HepG2 (cell line): ENCODE data around the gene HSD3B7. TPM values are rescaled to one million over a fixed set of nuclear protein-coding genes. Genes with fewer than 3 reads are reported as not detected.
A peak's percentile ranks its signal among the peaks of the same experiment; 100 is the strongest.

Source experiments
- ATRX ChIP-seq: sonication (generic); formaldehyde crosslinking; IDR thresholded peaks from 2 replicates; pipeline ENCODE4 v1.4.0; 2020; ENCODE audit warnings: missing genetic modification reagents, borderline replicate concordance
- ERF ChIP-seq: IDR thresholded peaks from 2 replicates; pipeline ENCODE4 v1.6.1; 2018; ENCODE audit warnings: missing biosample characterization, missing genetic modification reagents
- HOXA9 ChIP-seq: sonication (generic); formaldehyde crosslinking; IDR thresholded peaks from 2 replicates; pipeline ENCODE4 v1.8.1; 2022; ENCODE audit warnings: missing genetic modification reagents, mild to moderate bottlenecking, moderate library complexity, borderline replicate concordance
- JUN ChIP-seq: sonication (generic); formaldehyde crosslinking; IDR thresholded peaks from 2 replicates; pipeline ENCODE4 v1.4.0; 2020; ENCODE audit warnings: mild to moderate bottlenecking, missing genetic modification reagents
- KAT7 ChIP-seq: IDR thresholded peaks from 2 replicates; pipeline ENCODE4 v1.6.1; 2018; ENCODE audit warnings: borderline replicate concordance, missing compliant biosample characterization
- REXO4 ChIP-seq: sonication (generic); formaldehyde crosslinking; IDR thresholded peaks from 2 replicates; pipeline ENCODE4 v1.8.0; 2022; ENCODE audit warnings: missing genetic modification reagents, mild to moderate bottlenecking, borderline replicate concordance
- SIN3B ChIP-seq: fragments of 150-350 bp; IDR thresholded peaks from 2 replicates; pipeline ENCODE4 v1.6.1; 2014; ENCODE audit warnings: low read length
- SMARCC2 ChIP-seq: fragments of 450-650 bp; IDR thresholded peaks from 2 replicates; pipeline ENCODE4 v1.6.1; 2017; ENCODE audit warnings: antibody characterized with exemption, mild to moderate bottlenecking
- SP1 ChIP-seq, 2 experiments: fragments of 450-650 bp in 1 of 2; sonication (generic) in 1 of 2; formaldehyde crosslinking in 1 of 2; IDR thresholded peaks; 2 replicates each; pipeline versions ENCODE4 v1.4.0 to v1.6.1; 2016 to 2020; ENCODE audit warnings: missing genetic modification reagents in 1 of 2
- TMF1 ChIP-seq: sonication (generic); formaldehyde crosslinking; IDR thresholded peaks from 2 replicates; pipeline ENCODE4 v1.8.1; 2022; ENCODE audit warnings: low read depth, missing genetic modification reagents
- TSC22D2 ChIP-seq: sonication (generic); formaldehyde crosslinking; IDR thresholded peaks from 2 replicates; pipeline ENCODE4 v1.5.1; 2020; ENCODE audit warnings: missing genetic modification reagents, mild to moderate bottlenecking, borderline replicate concordance
- ZEB1 ChIP-seq: IDR thresholded peaks from 2 replicates; pipeline ENCODE4 v1.6.1; 2012; ENCODE audit warnings: mild to moderate bottlenecking, low read depth, inconsistent platforms; ENCODE audit not compliant: insufficient replicate concordance
- ZHX2 ChIP-seq, 2 experiments: sonication (generic) in 1 of 2; formaldehyde crosslinking in 1 of 2; IDR thresholded peaks; 2 replicates each; pipeline versions ENCODE4 v1.6.1 to v1.9.0; 2014 to 2022; ENCODE audit warnings: antibody characterized with exemption in 1 of 2, borderline replicate concordance in 1 of 2, inconsistent platforms in 1 of 2, low read depth in 1 of 2, missing genetic modification reagents in 1 of 2
- ZMYM3 ChIP-seq: sonication (generic); formaldehyde crosslinking; IDR thresholded peaks from 2 replicates; pipeline ENCODE4 v1.5.1; 2020; ENCODE audit warnings: mild to moderate bottlenecking, missing genetic modification reagents
- ZNF282 ChIP-seq: fragments of 450-650 bp; IDR thresholded peaks from 2 replicates; pipeline ENCODE4 v1.6.1; 2018; ENCODE audit not compliant: partially characterized antibody
- ZNF354B ChIP-seq: sonication (generic); formaldehyde crosslinking; IDR thresholded peaks from 2 replicates; pipeline ENCODE4 v1.8.0; 2022; ENCODE audit warnings: mild to moderate bottlenecking, missing genetic modification reagents
- ZNF496 ChIP-seq: sonication (generic); formaldehyde crosslinking; IDR thresholded peaks from 2 replicates; pipeline ENCODE4 v1.8.1; 2023; ENCODE audit warnings: mild to moderate bottlenecking, moderate library complexity, missing genetic modification reagents; ENCODE audit not compliant: insufficient replicate concordance
- ZNF598 ChIP-seq: sonication (generic); formaldehyde crosslinking; IDR thresholded peaks from 2 replicates; pipeline ENCODE4 v1.5.1; 2020; ENCODE audit warnings: mild to moderate bottlenecking, missing genetic modification reagents, borderline replicate concordance
- ZNF7 ChIP-seq: IDR thresholded peaks from 2 replicates; pipeline ENCODE4 v1.6.1; 2016; ENCODE audit warnings: missing biosample characterization, missing genetic modification reagents
- ZNF746 ChIP-seq: sonication (generic); formaldehyde crosslinking; IDR thresholded peaks from 2 replicates; pipeline ENCODE4 v1.8.0; 2022; ENCODE audit warnings: mild to moderate bottlenecking, missing genetic modification reagents
- ZNF768 ChIP-seq: sonication (generic); formaldehyde crosslinking; IDR thresholded peaks from 2 replicates; pipeline ENCODE4 v1.4.0; 2020; ENCODE audit warnings: missing genetic modification reagents
- ZNF781 ChIP-seq: sonication (generic); formaldehyde crosslinking; IDR thresholded peaks from 2 replicates; pipeline ENCODE4 v1.5.1; 2020; ENCODE audit warnings: borderline replicate concordance, mild to moderate bottlenecking, missing genetic modification reagents; ENCODE audit errors: not compliant biosample characterization
- ZSCAN20 ChIP-seq: sonication (generic); formaldehyde crosslinking; IDR thresholded peaks from 2 replicates; pipeline ENCODE4 v1.4.0; 2020; ENCODE audit warnings: missing genetic modification reagents, mild to moderate bottlenecking, borderline replicate concordance
- ZSCAN31 ChIP-seq: sonication (generic); formaldehyde crosslinking; IDR thresholded peaks from 2 replicates; pipeline ENCODE4 v1.5.0; 2020; ENCODE audit warnings: low read depth, mild to moderate bottlenecking, missing genetic modification reagents
- polyA plus RNA-seq, 8 experiments: library from polyadenylated mRNA; depleted of rRNA in 3 of 8; stranded (reverse) in 7 of 8; unstranded in 1 of 8; fragments of >200 nt; fragmentation: Illumina TruSeq in 4 of 8; extraction: Trizol in 4 of 8; gene quantifications; 2 replicates each; pipeline versions ENCODE4 v1.2.1 to v1.2.3, GENCODE V29; 2011 to 2016; ENCODE audit warnings: low read depth in 4 of 8, missing spikeins in 1 of 8, mixed read lengths in 1 of 8; ENCODE audit not compliant: insufficient read depth in 1 of 8
- total RNA-seq, 5 experiments: library from RNA; depleted of rRNA; stranded (reverse); fragments of >200 nt; fragmentation: Illumina TruSeq; extraction: Trizol; gene quantifications; 2 replicates each; pipeline ENCODE4 v1.2.3, GENCODE V29; 2016; ENCODE audit warnings: low read depth in 1 of 5

HSD3B7 gene
- total and polyA plus RNA-seq, 2 of the 13 experiments (the other 11 are each of a cell fraction or from before 2014, with no cell fraction given) = 32.9 to 69.7 TPM

DNA sequence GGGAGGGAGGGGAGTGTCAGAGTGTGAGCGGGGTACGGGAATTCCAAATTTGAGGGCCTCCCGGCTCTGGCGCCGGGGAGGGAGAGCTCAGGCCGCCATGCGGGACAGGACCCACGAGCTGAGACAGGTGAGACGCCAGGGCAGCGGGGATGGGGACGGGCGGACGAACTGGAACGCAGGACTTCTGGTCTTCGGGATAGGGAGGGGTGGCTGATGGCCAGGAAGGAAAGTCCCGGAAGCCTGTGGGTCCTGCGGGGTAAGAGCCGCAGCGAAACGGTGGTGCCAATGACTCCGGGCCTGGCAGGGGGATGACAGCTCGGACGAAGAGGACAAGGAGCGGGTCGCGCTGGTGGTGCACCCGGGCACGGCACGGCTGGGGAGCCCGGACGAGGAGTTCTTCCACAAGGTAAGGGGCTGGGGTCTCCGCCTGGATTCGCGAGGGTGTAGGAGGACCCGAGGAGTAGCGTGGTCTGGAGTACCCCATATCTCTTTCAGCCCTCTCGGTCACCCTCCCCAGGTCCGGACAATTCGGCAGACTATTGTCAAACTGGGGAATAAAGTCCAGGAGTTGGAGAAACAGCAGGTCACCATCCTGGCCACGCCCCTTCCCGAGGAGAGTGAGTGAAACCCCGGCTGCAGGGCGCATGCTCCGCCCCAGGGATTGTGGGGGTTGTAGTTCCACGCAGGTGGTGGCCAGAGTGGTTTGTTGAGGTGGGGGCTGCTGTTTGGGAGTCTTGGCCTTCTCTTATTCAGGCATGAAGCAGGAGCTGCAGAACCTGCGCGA is 48.9 kb downstream of the HSD3B7 start (continued):
- TF ChIP-seq TMF1 (CRISPR knock-in tag) = no peak
- no peak for TF ChIP-seq ZNF282
- no peak for TF ChIP-seq HOXA9 (CRISPR knock-in tag)
- TF ChIP-seq ATRX (CRISPR knock-in tag) = no peak
- TF ChIP-seq ZNF496 (CRISPR knock-in tag) = no peak
- TF ChIP-seq ZEB1 = peak; percentile 33
- peak; percentile 89; the same call in 1 of the 2 replicates for TF ChIP-seq ZNF598
- no peak; the same call in 1 of the 2 replicates for TF ChIP-seq ZNF746 (CRISPR knock-in tag)
- no peak; the same call in 1 of the 2 replicates for TF ChIP-seq ZNF768 (CRISPR knock-in tag)
- TF ChIP-seq ZMYM3 (CRISPR knock-in tag) = no peak
- no peak for TF ChIP-seq ZHX2 (IDR thresholded peaks at IDR 0.05; ENCODE audit: low read depth)
- TF ChIP-seq ZHX2 (CRISPR knock-in tag; IDR thresholded peaks at IDR 0.05; ENCODE audit: borderline replicate concordance) = no peak
- no peak for TF ChIP-seq SMARCC2
- TF ChIP-seq JUN (CRISPR knock-in tag) = no peak
- TF ChIP-seq ZSCAN20 (CRISPR knock-in tag) = 0 out of 2 replicates have a peak, but pooled peaks have one; percentile 40
- TF ChIP-seq ZSCAN31 (CRISPR knock-in tag) = peak; percentile 88
- no peak for TF ChIP-seq ZNF7
- no peak for TF ChIP-seq SIN3B
- peak; percentile 55; the same call in 1 of the 2 replicates for TF ChIP-seq TSC22D2 (CRISPR knock-in tag)
- peak; percentile 69 for TF ChIP-seq ZNF781 (CRISPR knock-in tag)
- no peak for TF ChIP-seq SP1 (IDR thresholded peaks at IDR 0.05)
- peak; percentile 83 for TF ChIP-seq SP1 (CRISPR knock-in tag; IDR thresholded peaks at IDR 0.05)
- TF ChIP-seq KAT7 (CRISPR knock-in tag) = no peak; the same call in 1 of the 2 replicates
- no peak for TF ChIP-seq ZNF354B (CRISPR knock-in tag)
- TF ChIP-seq REXO4 (CRISPR knock-in tag) = no peak
- TF ChIP-seq ERF = peak; percentile 91; the same call in 1 of the 2 replicates
